PFSK-1 (cell line): ENCODE measurements around the gene SSH2. TPM values are rescaled to one million over a fixed set of nuclear protein-coding genes. Genes with fewer than 3 reads are reported as not detected.

Source experiments
- FOXP2 ChIP-seq: optimal IDR thresholded peaks from 2 replicates; pipeline ENCODE3; 2011; ENCODE audit warnings: borderline replicate concordance, control low read depth, inconsistent platforms; ENCODE audit not compliant: insufficient read depth; ENCODE audit errors: extremely low read length, extremely low read depth
- POLR2AphosphoS5 ChIP-seq: IDR thresholded peaks from 2 replicates; pipeline ENCODE4 v1.6.1; 2012; ENCODE audit warnings: low read depth, mild to moderate bottlenecking, control low read depth, low read length, moderate library complexity
- SIN3A ChIP-seq: IDR thresholded peaks from 2 replicates; pipeline ENCODE4 v1.6.1; 2012; ENCODE audit warnings: mild to moderate bottlenecking, low read length, moderate library complexity, borderline replicate concordance; ENCODE audit not compliant: insufficient read depth
- TAF1 ChIP-seq: IDR thresholded peaks from 2 replicates; pipeline ENCODE4 v1.6.1; 2012; ENCODE audit warnings: low read length, control low read depth, borderline replicate concordance; ENCODE audit not compliant: insufficient read depth
- polyA plus RNA-seq: library from polyadenylated mRNA; unstranded; fragments of >200 nt; gene quantifications from one replicate; pipeline ENCODE4 v1.2.1, GENCODE V29; 2012; ENCODE audit warnings: low read depth, missing spikeins; ENCODE audit not compliant: insufficient read length
- TF ChIP-seq, protein P1 (sequence below), 2 experiments: IDR thresholded peaks; 2 replicates each; pipeline versions ENCODE4 v1.6.1 to v1.8.0; 2011 to 2012; ENCODE audit warnings: low read depth in 2 of 2, low read length in 2 of 2, control low read depth in 1 of 2, inconsistent platforms in 1 of 2, mild to moderate bottlenecking in 1 of 2, moderate library complexity in 1 of 2; ENCODE audit not compliant: insufficient read depth in 1 of 2

SSH2 gene
- 14.8 TPM for polyA plus RNA-seq

DNA sequence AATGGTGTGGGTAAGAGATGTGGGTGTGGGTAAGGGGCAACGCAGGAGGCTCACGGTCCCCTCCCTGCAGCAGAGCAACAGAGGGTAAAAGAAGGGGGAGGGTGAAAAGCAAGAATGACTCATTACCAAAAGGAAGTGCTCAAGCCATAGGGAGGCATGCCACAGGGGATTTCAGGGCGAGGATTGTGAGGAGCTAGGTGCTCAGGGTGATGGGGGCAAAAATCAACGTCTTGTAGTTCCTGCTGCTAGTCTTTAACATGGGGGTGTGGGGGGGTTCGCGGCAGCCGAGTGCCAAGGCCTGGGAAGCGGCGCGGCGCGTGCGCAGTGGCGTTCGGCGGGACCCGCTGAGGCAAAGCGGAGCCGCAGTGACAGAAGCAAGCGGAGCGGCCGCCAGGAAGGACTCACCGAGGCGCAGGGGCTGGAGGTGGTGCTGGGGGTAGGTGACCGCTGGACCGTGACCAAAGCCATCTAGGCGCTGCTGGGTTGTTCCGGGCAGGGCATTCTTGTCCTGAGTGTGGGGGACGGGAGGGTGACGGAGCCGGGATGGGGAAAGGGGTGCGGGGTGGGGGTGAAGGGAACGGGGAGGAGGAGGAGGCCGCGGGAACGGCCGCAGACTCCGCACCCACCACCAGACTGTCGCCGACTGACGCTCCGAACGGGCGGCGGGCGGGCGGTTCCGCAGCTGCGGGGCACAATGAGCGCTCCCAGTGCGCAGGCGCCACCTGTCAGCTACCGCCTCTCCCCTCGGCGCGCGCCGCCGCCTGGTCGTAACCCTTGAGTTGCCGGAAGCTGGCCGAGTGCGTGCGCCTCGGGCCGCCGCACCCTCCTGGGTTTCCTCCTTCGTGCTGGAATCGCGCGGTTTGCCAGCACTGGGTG, at the start of gene SSH2:
Gene SSH2 (minus strand): TSS at position 696 of the 876 bp plus-strand sequence. CDS start 228 bp downstream, at position 468.
- TF ChIP-seq FOXP2: peak; percentile 80
- TF ChIP-seq TAF1: no peak
- 0 out of 2 replicates have a peak, but pooled peaks have one; percentile 25 for TF ChIP-seq SIN3A
- TF ChIP-seq, protein P1, sequence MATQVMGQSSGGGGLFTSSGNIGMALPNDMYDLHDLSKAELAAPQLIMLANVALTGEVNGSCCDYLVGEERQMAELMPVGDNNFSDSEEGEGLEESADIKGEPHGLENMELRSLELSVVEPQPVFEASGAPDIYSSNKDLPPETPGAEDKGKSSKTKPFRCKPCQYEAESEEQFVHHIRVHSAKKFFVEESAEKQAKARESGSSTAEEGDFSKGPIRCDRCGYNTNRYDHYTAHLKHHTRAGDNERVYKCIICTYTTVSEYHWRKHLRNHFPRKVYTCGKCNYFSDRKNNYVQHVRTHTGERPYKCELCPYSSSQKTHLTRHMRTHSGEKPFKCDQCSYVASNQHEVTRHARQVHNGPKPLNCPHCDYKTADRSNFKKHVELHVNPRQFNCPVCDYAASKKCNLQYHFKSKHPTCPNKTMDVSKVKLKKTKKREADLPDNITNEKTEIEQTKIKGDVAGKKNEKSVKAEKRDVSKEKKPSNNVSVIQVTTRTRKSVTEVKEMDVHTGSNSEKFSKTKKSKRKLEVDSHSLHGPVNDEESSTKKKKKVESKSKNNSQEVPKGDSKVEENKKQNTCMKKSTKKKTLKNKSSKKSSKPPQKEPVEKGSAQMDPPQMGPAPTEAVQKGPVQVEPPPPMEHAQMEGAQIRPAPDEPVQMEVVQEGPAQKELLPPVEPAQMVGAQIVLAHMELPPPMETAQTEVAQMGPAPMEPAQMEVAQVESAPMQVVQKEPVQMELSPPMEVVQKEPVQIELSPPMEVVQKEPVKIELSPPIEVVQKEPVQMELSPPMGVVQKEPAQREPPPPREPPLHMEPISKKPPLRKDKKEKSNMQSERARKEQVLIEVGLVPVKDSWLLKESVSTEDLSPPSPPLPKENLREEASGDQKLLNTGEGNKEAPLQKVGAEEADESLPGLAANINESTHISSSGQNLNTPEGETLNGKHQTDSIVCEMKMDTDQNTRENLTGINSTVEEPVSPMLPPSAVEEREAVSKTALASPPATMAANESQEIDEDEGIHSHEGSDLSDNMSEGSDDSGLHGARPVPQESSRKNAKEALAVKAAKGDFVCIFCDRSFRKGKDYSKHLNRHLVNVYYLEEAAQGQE (IDR thresholded peaks at IDR 0.05; ENCODE audit: insufficient read depth in 1 of 2, low read depth in 2 of 2, low read length in 2 of 2): 0 out of 4 replicates have a peak, but pooled peaks of 1 of the 2 experiments have one; percentile 23
- TF ChIP-seq POLR2AphosphoS5: peak; percentile 78

DNA sequence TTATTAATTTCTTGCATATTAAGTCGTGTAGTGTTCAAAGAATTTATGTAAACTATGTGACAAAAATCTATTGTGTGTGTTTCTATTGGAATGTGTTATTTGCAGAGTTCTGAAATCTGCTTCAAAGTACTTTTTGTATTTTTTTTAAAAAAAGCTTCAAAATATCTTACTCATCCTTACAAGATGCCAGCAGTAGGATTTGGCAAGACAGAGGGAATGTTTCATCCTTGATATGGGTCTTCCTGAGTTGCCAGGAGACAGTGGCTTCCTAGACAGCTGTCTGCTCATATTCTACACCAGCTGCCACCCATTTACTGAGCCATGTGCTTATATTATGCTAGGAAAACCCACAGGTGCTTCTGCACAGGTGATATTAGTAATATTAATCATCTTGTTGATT, 47.8 kb upstream of the SSH2 start:
- TF ChIP-seq SIN3A (no peak), TAF1 (no peak), FOXP2 (no peak), POLR2AphosphoS5 (no peak)
- TF ChIP-seq, protein P1 (IDR thresholded peaks at IDR 0.05; ENCODE audit: insufficient read depth in 1 of 2, low read depth in 2 of 2, low read length in 2 of 2): no peak

- TF ChIP-seq FOXP2 (no peak), TAF1 (no peak), SIN3A (no peak), POLR2AphosphoS5 (no peak)
- TF ChIP-seq, protein P1 (IDR thresholded peaks at IDR 0.05; ENCODE audit: insufficient read depth in 1 of 2, low read depth in 2 of 2, low read length in 2 of 2): no peak
Measured at GRCh38 chr17:29973005-29973404, 43.0 kb upstream of the SSH2 start.

DNA sequence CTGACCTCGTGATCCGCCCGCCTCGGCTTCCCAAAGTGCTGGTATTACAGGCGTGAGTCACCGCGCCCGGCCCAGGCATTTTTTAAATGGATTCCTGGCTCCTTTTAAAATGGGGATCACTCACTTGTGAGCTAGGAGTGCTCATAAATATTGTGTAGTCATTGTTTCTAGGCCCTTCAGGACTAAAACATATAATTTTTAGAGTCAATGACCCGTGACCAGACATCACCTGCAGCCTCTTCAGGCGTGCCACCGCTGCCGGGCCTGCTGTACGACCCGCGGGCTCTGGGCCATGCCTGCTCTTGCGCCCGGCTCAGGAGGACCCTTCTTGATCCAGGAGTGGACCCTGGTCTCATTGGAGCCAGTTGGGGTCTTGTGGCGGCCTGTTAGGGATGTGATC, 42.2 kb upstream of the SSH2 start:
- no peak for TF ChIP-seq FOXP2
- TF ChIP-seq, protein P1 (IDR thresholded peaks at IDR 0.05; ENCODE audit: insufficient read depth in 1 of 2, low read depth in 2 of 2, low read length in 2 of 2): no peak
- no peak for TF ChIP-seq POLR2AphosphoS5
- TF ChIP-seq TAF1: no peak
- TF ChIP-seq SIN3A: no peak
